ENCODE data around the gene CDK13. TPM values are rescaled to one million over a fixed set of nuclear protein-coding genes. Genes with fewer than 3 reads are reported as not detected.
"Not testable (repeated sequence)": the region's sequence is repeated elsewhere in the genome, so short reads cannot be mapped to it uniquely, and the experiment has no call there.

CDK13 gene
- total RNA-seq, 1 experiment from 2014 or later = 26.2 TPM

GRCh38 chr7:40097728-40098127 is 147.7 kb downstream of the CDK13 start:
- no peak for DNase-seq (ENCODE audit: low read depth)

- DNase-seq (ENCODE audit: low read depth) = no peak
Measured at GRCh38 chr7:40098810-40099209, 148.8 kb downstream of the CDK13 start.

GRCh38 chr7:40099837-40100236 is 149.8 kb downstream of the CDK13 start:
- DNase-seq (ENCODE audit: low read depth) = no peak

- DNase-seq (ENCODE audit: low read depth) = no peak
Measured at GRCh38 chr7:40101201-40101600, 151.1 kb downstream of the CDK13 start.

GRCh38 chr7:40102897-40103296 is 152.8 kb downstream of the CDK13 start:
- no peak for DNase-seq (ENCODE audit: low read depth)

- no peak for DNase-seq (ENCODE audit: low read depth)
Measured at GRCh38 chr7:40105879-40106473, 155.9 kb downstream of the CDK13 start.

- no peak for DNase-seq (ENCODE audit: low read depth)
Measured at GRCh38 chr7:40115936-40116335, 165.9 kb downstream of the CDK13 start.

- not testable (repeated sequence) for DNase-seq (ENCODE audit: low read depth)
Measured at GRCh38 chr7:40117199-40117598, 167.1 kb downstream of the CDK13 start.

- DNase-seq (ENCODE audit: low read depth) = not testable (repeated sequence)
Measured at GRCh38 chr7:40118201-40118600, 168.1 kb downstream of the CDK13 start.

GRCh38 chr7:40120020-40120419 is 170.0 kb downstream of the CDK13 start:
- DNase-seq (ENCODE audit: low read depth) = no peak

- DNase-seq (ENCODE audit: low read depth) = not testable (repeated sequence)
Measured at GRCh38 chr7:40122100-40122939, 172.3 kb downstream of the CDK13 start.

GRCh38 chr7:40122940-40123254 is 172.8 kb downstream of the CDK13 start:
- DNase-seq (ENCODE audit: low read depth) = no peak

GRCh38 chr7:40133561-40134427 is 183.7 kb downstream of the CDK13 start:
- DNase-seq (ENCODE audit: low read depth) = peak; percentile 3

GRCh38 chr7:40134428-40135316 is 184.6 kb downstream of the CDK13 start, which contains the start of the genes MPLKIP and SUGCT:
MPLKIP (minus strand) TSS chr7:40134622; CDS start chr7:40134567, 55 bp downstream.
SUGCT (plus strand) TSS chr7:40135005.
- DNase-seq (ENCODE audit: low read depth) = peak; percentile 85

GRCh38 chr7:40135317-40135610 is 185.2 kb downstream of the CDK13 start:
- no peak for DNase-seq (ENCODE audit: low read depth)

- DNase-seq (ENCODE audit: low read depth) = no peak
Measured at GRCh38 chr7:40137563-40137962, 187.5 kb downstream of the CDK13 start.

GRCh38 chr7:40138973-40139372 is 188.9 kb downstream of the CDK13 start:
- no peak for DNase-seq (ENCODE audit: low read depth)

GRCh38 chr7:40139891-40140290 is 189.8 kb downstream of the CDK13 start:
- DNase-seq (ENCODE audit: low read depth) = not testable (repeated sequence)

- not testable (repeated sequence) for DNase-seq (ENCODE audit: low read depth)
Measured at GRCh38 chr7:40141916-40142315, 191.9 kb downstream of the CDK13 start.

GRCh38 chr7:40145596-40146130 is 195.6 kb downstream of the CDK13 start:
- not testable (repeated sequence) for DNase-seq (ENCODE audit: low read depth)

Measured in HT1080 (cell line).